Keratinocyte (primary cell): ENCODE measurements around the gene SPATA4. TPM values are rescaled to one million over a fixed set of nuclear protein-coding genes. Genes with fewer than 3 reads are reported as not detected.

Experiments
- DNase-seq: peaks from one replicate; pipeline ENCODE4 v3.0.0-alpha.2; 2011; ENCODE audit warnings: low read depth, missing footprints, low spot score
- FAIRE-seq: peaks from 2 replicates; lab custom pipeline; 2011; peaks lifted over from hg19 to GRCh38; lab: Jason Lieb, UNC
- H2AFZ ChIP-seq: 2 replicates; pipeline ENCODE4 v1.6.0; 2012; ENCODE audit warnings: low read length, control low read depth, inconsistent platforms; ENCODE audit not compliant: control insufficient read depth
- H3K27ac ChIP-seq: 2 replicates; pipeline ENCODE4 v1.5.1; 2011; ENCODE audit warnings: low read length; ENCODE audit not compliant: control insufficient read depth, insufficient read depth
- H3K27me3 ChIP-seq: 3 replicates; pipeline ENCODE4 v1.6.0; 2011; ENCODE audit warnings: low read length; ENCODE audit not compliant: control insufficient read depth, insufficient read depth; ENCODE audit errors: extremely low read depth
- H3K36me3 ChIP-seq, 2 experiments: 2 replicates in 1 of 2; 3 replicates in 1 of 2; pipeline ENCODE4 v1.5.1; 2011; ENCODE audit warnings: low read length in 2 of 2, mild to moderate bottlenecking in 1 of 2; ENCODE audit not compliant: control insufficient read depth in 2 of 2, insufficient read depth in 2 of 2; ENCODE audit errors: extremely low read depth in 1 of 2
- H3K4me1 ChIP-seq: 3 replicates; pipeline ENCODE4 v1.5.1; 2011; ENCODE audit warnings: low read length; ENCODE audit not compliant: control insufficient read depth, insufficient read depth; ENCODE audit errors: extremely low read depth
- H3K4me2 ChIP-seq: 3 replicates; pipeline ENCODE4 v1.6.0; 2011; ENCODE audit warnings: low read depth, low read length; ENCODE audit not compliant: control insufficient read depth, insufficient read depth; ENCODE audit errors: extremely low read depth
- H3K4me3 ChIP-seq, 3 experiments: fragments of 200-600 bp in 1 of 3; sonication (generic) in 1 of 3; 2 replicates in 2 of 3; 3 replicates in 1 of 3; pipeline ENCODE4 v1.5.1; 2011 to 2016; ENCODE audit warnings: low read length in 3 of 3, mild to moderate bottlenecking in 3 of 3, control low read depth in 2 of 3, inconsistent platforms in 1 of 3, low read depth in 1 of 3, mixed read lengths in 1 of 3, mixed run types in 1 of 3, moderate library complexity in 1 of 3; ENCODE audit not compliant: control insufficient read depth in 2 of 3, insufficient read depth in 2 of 3; ENCODE audit errors: extremely low read depth in 1 of 3
- H3K79me2 ChIP-seq: 2 replicates; pipeline ENCODE4 v1.6.0; 2012; ENCODE audit warnings: low read length; ENCODE audit not compliant: control insufficient read depth, insufficient read depth
- H3K9ac ChIP-seq: 3 replicates; pipeline ENCODE4 v1.6.0; 2011; ENCODE audit warnings: low read length; ENCODE audit not compliant: control insufficient read depth, insufficient read depth; ENCODE audit errors: extremely low read depth
- H3K9me1 ChIP-seq: 3 replicates; pipeline ENCODE4 v1.6.0; 2011; ENCODE audit warnings: low read length; ENCODE audit not compliant: control insufficient read depth, insufficient read depth; ENCODE audit errors: extremely low read depth
- H3K9me3 ChIP-seq: 2 replicates; pipeline ENCODE4 v1.5.1; 2012; ENCODE audit warnings: low read depth, low read length; ENCODE audit not compliant: control insufficient read depth
- H4K20me1 ChIP-seq: 3 replicates; pipeline ENCODE4 v1.6.0; 2011; ENCODE audit warnings: low read length; ENCODE audit not compliant: control insufficient read depth, insufficient read depth; ENCODE audit errors: extremely low read depth
- CTCF ChIP-seq, 3 experiments: IDR thresholded peaks in 1 of 3; conservative IDR thresholded peaks in 1 of 3; optimal IDR thresholded peaks in 1 of 3; 2 replicates in 2 of 3; 3 replicates in 1 of 3; pipeline versions ENCODE3 to v1.5.1; 2011; ENCODE audit warnings: low read length in 3 of 3, mild to moderate bottlenecking in 3 of 3, moderate library complexity in 2 of 3, control low read depth in 1 of 3, inconsistent platforms in 1 of 3; ENCODE audit not compliant: insufficient read depth in 2 of 3; ENCODE audit errors: extremely low read depth in 1 of 3
- EZH2 ChIP-seq: IDR thresholded peaks from one replicate; pipeline ENCODE4 v1.6.1; 2012; ENCODE audit warnings: inconsistent platforms, mild to moderate bottlenecking, low read length, moderate library complexity
- dilution Hi-C: fragments of 300-500 bp; cut with MboI; formaldehyde crosslinking; loops from one replicate; pipeline ENCODE4 v1.7.0; 2020; ENCODE audit warnings: low sequenced_read_pairs; ENCODE audit not compliant: extremely low pct_ligation_motif_present
- polyA plus RNA-seq, 5 experiments: library from polyadenylated mRNA; depleted of rRNA in 3 of 5; stranded (reverse) in 3 of 5; stranded (forward) in 1 of 5; unstranded in 1 of 5; fragments of >200 nt; gene quantifications; 1 replicate in 1 of 5; 2 replicates in 3 of 5; 3 replicates in 1 of 5; pipeline versions ENCODE4 v1.2.1 to v1.2.3, GENCODE V29; 2011 to 2012; ENCODE audit warnings: missing spikeins in 2 of 5, low read depth in 1 of 5, low replicate concordance in 1 of 5

The SPATA4 gene
- polyA plus RNA-seq, 1 donor (not counting 4 experiments of a cell fraction or from before 2014, with no cell fraction given), result 0.12 TPM

DNA sequence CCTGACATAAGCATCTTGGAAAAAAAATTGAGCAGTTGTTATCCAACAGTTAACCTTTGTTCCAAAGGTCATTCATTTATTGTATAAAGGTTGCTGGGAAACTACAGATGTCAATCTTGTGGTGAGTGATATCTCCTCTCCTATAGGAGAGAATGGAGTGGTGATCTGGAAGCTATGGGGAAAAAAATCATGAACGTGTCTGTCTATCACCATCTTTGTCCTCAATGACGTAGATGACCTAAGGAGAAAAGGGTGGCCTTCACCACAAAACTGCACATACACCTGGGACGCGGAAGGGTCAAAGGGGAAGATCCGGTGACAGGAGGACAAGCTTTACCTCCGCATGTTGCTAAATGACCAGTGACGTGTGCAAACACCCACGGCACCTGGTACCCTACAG, 46.3 kb upstream of the SPATA4 start:
- no peak for FAIRE-seq
- Histone ChIP-seq H3K4me1 (no peaks in the 10 kb centered on the region), H3K79me2 (no peaks in the 10 kb centered on the region), H4K20me1 (no peaks in the 10 kb centered on the region), H3K27ac (no peak overlapping the region), H3K4me3 (no peak overlapping the region), H3K9me3 (no peaks in the 10 kb centered on the region), H2AFZ (no peak overlapping the region), H3K4me2 (no peak overlapping the region), H3K9ac (no peak overlapping the region), H3K27me3 (no peaks in the 10 kb centered on the region), H3K36me3 (no peaks in the 10 kb centered on the region), H3K9me1 (no peaks in the 10 kb centered on the region)
- DNase-seq, result no peak
- TF ChIP-seq EZH2 (no peak), CTCF (optimal IDR thresholded peaks at IDR 0.05 in 1 of 3, IDR thresholded peaks at IDR 0.05 in 1 of 3, conservative IDR thresholded peaks at IDR 0.05 in 1 of 3; ENCODE audit: extremely low read depth in 1 of 3, insufficient read depth in 2 of 3, low read length in 3 of 3) (no peak)
- dilution Hi-C loops, result no loop called here

DNA sequence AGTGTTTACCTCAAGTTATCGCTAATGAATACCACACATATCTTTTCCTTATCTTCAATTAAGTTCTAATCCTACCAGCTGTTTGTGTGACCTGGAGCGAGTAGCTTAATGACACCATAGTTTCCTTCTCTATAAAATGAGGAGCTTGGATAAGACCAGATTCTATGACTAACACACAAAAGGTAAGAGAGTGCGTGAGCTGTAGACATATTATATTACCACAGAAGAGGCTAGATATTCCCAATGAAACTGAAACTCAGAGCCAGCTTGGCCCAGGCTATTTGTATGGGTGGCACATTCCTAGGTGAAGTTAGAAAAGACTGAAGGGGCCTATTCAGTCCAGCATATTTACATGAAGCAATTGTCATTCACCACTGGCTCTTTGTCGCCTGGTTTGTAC, 43.4 kb upstream of the SPATA4 start:
- Histone ChIP-seq H3K79me2 (no peaks in the 10 kb centered on the region), H3K36me3 (no peaks in the 10 kb centered on the region), H4K20me1 (no peaks in the 10 kb centered on the region), H3K9me1 (no peaks in the 10 kb centered on the region), H3K4me1 (no peaks in the 10 kb centered on the region), H3K27ac (no peak overlapping the region), H3K27me3 (no peaks in the 10 kb centered on the region), H2AFZ (no peak overlapping the region), H3K9ac (no peak overlapping the region), H3K4me2 (no peak overlapping the region), H3K4me3 (no peak overlapping the region), H3K9me3 (no peaks in the 10 kb centered on the region)
- no peak for TF ChIP-seq CTCF (optimal IDR thresholded peaks at IDR 0.05 in 1 of 3, IDR thresholded peaks at IDR 0.05 in 1 of 3, conservative IDR thresholded peaks at IDR 0.05 in 1 of 3; ENCODE audit: extremely low read depth in 1 of 3, insufficient read depth in 2 of 3, low read length in 3 of 3)
- TF ChIP-seq EZH2, result no peak
- DNase-seq, result no peak
- dilution Hi-C loops, result no loop called here
- FAIRE-seq, result no peak
